Body of pancreas (tissue), 4 donors: ENCODE data around the gene PHACTR3.

Source experiments
- CTCF ChIP-seq, 7 experiments: fragments of 450-650 bp in 4 of 7; fragments of 200-600 bp in 3 of 7; sonication (generic) in 3 of 7; IDR thresholded peaks; one replicate each; pipeline ENCODE4 v1.5.1; 2016 to 2019; ENCODE audit warnings: antibody characterized with exemption in 7 of 7
- POLR2A ChIP-seq, 3 donors: fragments of 450-650 bp; IDR thresholded peaks; one replicate each; pipeline ENCODE4 v1.6.1; 2016; ENCODE audit warnings: antibody characterized with exemption in 3 of 3, mild to moderate bottlenecking in 2 of 3

- TF ChIP-seq POLR2A (IDR thresholded peaks at IDR 0.05) (no peak), CTCF (IDR thresholded peaks at IDR 0.05) (no peak)
Measured at GRCh38 chr20:59814840-59815340, 210.6 kb downstream of the PHACTR3 start.
